C4-2B (cell line): ENCODE measurements around the gene SGPP2.

Source experiments
- CTCF ChIP-seq: fragments of 450-650 bp; conservative IDR thresholded peaks from 2 replicates; pipeline ENCODE4 v1.5.1; 2017; ENCODE audit warnings: mild to moderate bottlenecking
- ZFX ChIP-seq: fragments of 450-650 bp; IDR thresholded peaks from 2 replicates; pipeline ENCODE4 v1.6.1; 2017

- TF ChIP-seq CTCF (no peak), ZFX (no peak)
These were observed 22.8 kb downstream of the SGPP2 start for GRCh38 chr2:222447131-222447530.
